Measurements from ENCODE around the gene BHMT2.
A peak's percentile ranks its signal among the peaks of the same experiment; 100 is the strongest.

Gene BHMT2

DNA sequence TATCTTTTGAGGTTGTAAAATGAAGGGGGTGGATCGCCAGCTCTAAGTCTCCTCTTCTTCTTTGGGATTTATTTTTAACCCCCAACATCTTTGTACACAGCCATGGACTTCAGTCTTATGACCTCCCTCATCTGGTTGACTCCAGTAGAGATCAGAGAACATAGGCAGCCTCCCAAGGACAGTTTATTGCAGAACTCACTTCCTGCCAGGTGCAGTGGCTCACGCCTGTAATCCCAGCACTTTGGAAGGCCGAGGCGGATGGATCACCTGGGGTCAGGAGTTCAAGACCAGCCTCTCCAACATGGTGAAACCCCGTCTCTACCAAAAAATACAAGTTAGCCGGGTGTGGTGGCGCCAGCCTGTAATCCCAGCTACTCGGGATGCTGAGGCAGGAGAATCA, 39.2 kb downstream of the BHMT2 start:
- Histone ChIP-seq H3K79me2 (ENCODE audit: insufficient read depth, low read length) (no peaks in the 10 kb centered on the region), H3K9me3 (ENCODE audit: insufficient read depth, low read depth, low read length) (no peaks in the 10 kb centered on the region), H3K4me3 (ENCODE audit: low read length, poor library complexity, severe bottlenecking) (no peak overlapping the region), H3K4me2 (ENCODE audit: low read depth, low read length, poor library complexity, severe bottlenecking) (peak overlapping the region; percentile 36), H3K27me3 (ENCODE audit: insufficient read depth, low read length, poor library complexity, severe bottlenecking) (no peaks in the 10 kb centered on the region), H3K9me2 (replicated peaks; ENCODE audit: low read depth, low read length) (no peaks in the 10 kb centered on the region), H2AFZ (ENCODE audit: low read length) (no peak overlapping the region), H3F3A (ENCODE audit: low read depth) (no peaks in the 10 kb centered on the region), H3K4me1 (ENCODE audit: insufficient read depth, low read length, poor library complexity, severe bottlenecking) (peaks cover 36% of the 10 kb centered on the region), H4K20me1 (ENCODE audit: insufficient read depth, low read length, poor library complexity, severe bottlenecking) (no peaks in the 10 kb centered on the region), H3K9ac (ENCODE audit: low read depth, low read length, poor library complexity, severe bottlenecking) (peak overlapping the region; percentile 63), H3K36me3 (ENCODE audit: insufficient read depth, low read length) (no peaks in the 10 kb centered on the region)
- TF ChIP-seq, protein P1, sequence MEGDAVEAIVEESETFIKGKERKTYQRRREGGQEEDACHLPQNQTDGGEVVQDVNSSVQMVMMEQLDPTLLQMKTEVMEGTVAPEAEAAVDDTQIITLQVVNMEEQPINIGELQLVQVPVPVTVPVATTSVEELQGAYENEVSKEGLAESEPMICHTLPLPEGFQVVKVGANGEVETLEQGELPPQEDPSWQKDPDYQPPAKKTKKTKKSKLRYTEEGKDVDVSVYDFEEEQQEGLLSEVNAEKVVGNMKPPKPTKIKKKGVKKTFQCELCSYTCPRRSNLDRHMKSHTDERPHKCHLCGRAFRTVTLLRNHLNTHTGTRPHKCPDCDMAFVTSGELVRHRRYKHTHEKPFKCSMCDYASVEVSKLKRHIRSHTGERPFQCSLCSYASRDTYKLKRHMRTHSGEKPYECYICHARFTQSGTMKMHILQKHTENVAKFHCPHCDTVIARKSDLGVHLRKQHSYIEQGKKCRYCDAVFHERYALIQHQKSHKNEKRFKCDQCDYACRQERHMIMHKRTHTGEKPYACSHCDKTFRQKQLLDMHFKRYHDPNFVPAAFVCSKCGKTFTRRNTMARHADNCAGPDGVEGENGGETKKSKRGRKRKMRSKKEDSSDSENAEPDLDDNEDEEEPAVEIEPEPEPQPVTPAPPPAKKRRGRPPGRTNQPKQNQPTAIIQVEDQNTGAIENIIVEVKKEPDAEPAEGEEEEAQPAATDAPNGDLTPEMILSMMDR (conservative IDR thresholded peaks at IDR 0.05; ENCODE audit: low read length) = no peak
- TF ChIP-seq EZH2phosphoT487 (IDR thresholded peaks at IDR 0.05; ENCODE audit: borderline replicate concordance) = no peak

DNA sequence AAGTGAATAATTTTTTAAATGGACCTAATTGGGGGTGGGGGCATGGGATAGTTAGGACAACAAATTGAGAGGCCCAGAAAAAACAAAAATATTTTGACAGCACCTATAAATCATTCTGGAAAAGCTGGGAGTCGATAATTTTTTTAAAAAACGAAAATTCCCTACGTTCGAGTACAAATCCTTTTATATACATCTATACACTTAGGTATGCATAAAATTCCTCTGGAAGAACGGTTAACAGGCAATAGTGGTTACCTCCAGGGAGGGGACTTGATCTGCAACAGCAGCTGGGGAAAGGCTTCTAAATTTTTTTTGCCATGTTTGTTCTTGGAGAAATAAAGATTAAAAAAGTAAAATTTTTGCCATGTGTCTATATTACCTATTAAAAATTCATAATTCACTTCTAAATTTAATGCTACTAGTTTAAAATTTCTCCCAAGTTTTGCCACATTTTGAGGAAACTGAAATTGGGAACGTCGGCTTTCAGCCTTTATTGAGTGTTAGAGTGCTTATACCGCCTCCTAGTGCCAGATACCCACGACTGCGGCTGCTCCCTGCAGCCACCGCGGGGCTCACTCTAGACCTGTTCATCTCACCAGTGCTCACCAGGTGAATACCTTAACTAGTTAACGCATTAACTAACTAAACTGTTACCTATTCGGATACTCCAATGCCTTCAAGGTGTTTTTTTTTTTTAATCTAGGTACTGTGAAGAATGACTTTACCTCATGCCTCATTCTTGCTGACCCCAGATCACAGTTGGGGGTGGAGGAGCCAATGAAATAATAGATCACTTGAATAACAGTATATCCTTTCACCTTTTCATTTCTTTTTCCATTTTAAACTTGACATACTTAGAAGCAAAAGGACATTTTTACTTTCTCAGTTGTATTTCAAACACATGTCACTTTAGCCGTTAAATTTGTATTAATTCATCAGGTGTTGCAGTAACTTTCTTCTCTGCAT, 40.2 kb downstream of the BHMT2 start:
- Histone ChIP-seq H3K9ac (ENCODE audit: low read depth, low read length, poor library complexity, severe bottlenecking) (no peak overlapping the region), H3K27me3 (ENCODE audit: insufficient read depth, low read length, poor library complexity, severe bottlenecking) (no peaks in the 10 kb centered on the region), H3K4me1 (ENCODE audit: insufficient read depth, low read length, poor library complexity, severe bottlenecking) (peaks cover 36% of the 10 kb centered on the region), H3K36me3 (ENCODE audit: insufficient read depth, low read length) (no peaks in the 10 kb centered on the region), H3K4me3 (ENCODE audit: low read length, poor library complexity, severe bottlenecking) (no peak overlapping the region), H2AFZ (ENCODE audit: low read length) (no peak overlapping the region), H4K20me1 (ENCODE audit: insufficient read depth, low read length, poor library complexity, severe bottlenecking) (no peaks in the 10 kb centered on the region), H3F3A (ENCODE audit: low read depth) (no peaks in the 10 kb centered on the region), H3K79me2 (ENCODE audit: insufficient read depth, low read length) (no peaks in the 10 kb centered on the region), H3K4me2 (ENCODE audit: low read depth, low read length, poor library complexity, severe bottlenecking) (no peak overlapping the region), H3K9me2 (replicated peaks; ENCODE audit: low read depth, low read length) (no peaks in the 10 kb centered on the region), H3K9me3 (ENCODE audit: insufficient read depth, low read depth, low read length) (no peaks in the 10 kb centered on the region)
- no peak for TF ChIP-seq EZH2phosphoT487 (IDR thresholded peaks at IDR 0.05; ENCODE audit: borderline replicate concordance)
- TF ChIP-seq, protein P1 (conservative IDR thresholded peaks at IDR 0.05; ENCODE audit: low read length) = peak; percentile 86

DNA sequence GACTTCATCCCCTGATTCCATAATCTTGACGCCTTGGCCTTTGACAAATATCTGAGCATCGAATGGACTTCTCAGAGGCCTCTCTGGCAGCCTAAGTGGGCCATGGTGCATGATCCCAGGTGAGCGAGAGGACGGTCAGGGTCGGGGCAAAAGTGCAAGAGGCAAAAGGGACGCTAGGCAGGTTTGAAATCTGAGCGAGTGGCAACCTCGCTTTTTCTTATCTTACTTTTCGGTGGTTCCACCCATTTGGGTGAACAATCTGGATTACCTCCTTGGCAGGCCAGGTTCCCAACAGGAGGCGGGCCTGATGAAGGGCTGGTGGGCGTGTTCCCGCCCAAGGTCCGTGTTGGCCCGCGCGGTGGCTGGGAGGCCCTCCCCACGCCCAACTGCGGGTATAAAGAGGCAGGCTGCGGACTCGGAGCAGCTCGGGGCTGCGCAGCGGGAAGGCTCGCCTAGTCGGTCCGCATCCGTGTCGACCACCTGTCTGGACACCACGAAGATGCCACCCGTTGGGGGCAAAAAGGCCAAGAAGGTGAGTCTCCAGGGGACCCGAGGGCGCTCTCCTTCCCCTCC, 41.9 kb downstream of the BHMT2 start, which contains the start of gene BHMT:
Gene BHMT (plus strand): TSS at position 423 of the 573 bp plus-strand sequence. CDS start 77 bp downstream, at position 500.
- no peak for TF ChIP-seq EZH2phosphoT487 (IDR thresholded peaks at IDR 0.05; ENCODE audit: borderline replicate concordance)
- TF ChIP-seq, protein P1 (conservative IDR thresholded peaks at IDR 0.05; ENCODE audit: low read length) = no peak
- H3F3A ChIP-seq (ENCODE audit: low read depth) = no peaks in the 10 kb centered on the region
- no peaks in the 10 kb centered on the region for H3K9me2 ChIP-seq (replicated peaks; ENCODE audit: low read depth, low read length)
- no peaks in the 10 kb centered on the region for H3K36me3 ChIP-seq (ENCODE audit: insufficient read depth, low read length)
- no peak within 1 kb of the TSS for H3K9ac ChIP-seq (ENCODE audit: low read depth, low read length, poor library complexity, severe bottlenecking)
- H4K20me1 ChIP-seq (ENCODE audit: insufficient read depth, low read length, poor library complexity, severe bottlenecking) = no peaks in the 10 kb centered on the region
- no peaks in the 10 kb centered on the region for H3K79me2 ChIP-seq (ENCODE audit: insufficient read depth, low read length)
- no peaks in the 10 kb centered on the region for H3K27me3 ChIP-seq (ENCODE audit: insufficient read depth, low read length, poor library complexity, severe bottlenecking)
- no peaks in the 10 kb centered on the region for H3K9me3 ChIP-seq (ENCODE audit: insufficient read depth, low read depth, low read length)
- H3K4me3 ChIP-seq (ENCODE audit: low read length, poor library complexity, severe bottlenecking) = no peak within 1 kb of the TSS
- H3K4me1 ChIP-seq (ENCODE audit: insufficient read depth, low read length, poor library complexity, severe bottlenecking) = peaks cover 24% of the 10 kb centered on the region
- no peak within 1 kb of the TSS for H2AFZ ChIP-seq (ENCODE audit: low read length)
- no peak within 1 kb of the TSS for H3K4me2 ChIP-seq (ENCODE audit: low read depth, low read length, poor library complexity, severe bottlenecking)
